ENCODE measurements around the gene KCNV2.

KCNV2 gene

DNA sequence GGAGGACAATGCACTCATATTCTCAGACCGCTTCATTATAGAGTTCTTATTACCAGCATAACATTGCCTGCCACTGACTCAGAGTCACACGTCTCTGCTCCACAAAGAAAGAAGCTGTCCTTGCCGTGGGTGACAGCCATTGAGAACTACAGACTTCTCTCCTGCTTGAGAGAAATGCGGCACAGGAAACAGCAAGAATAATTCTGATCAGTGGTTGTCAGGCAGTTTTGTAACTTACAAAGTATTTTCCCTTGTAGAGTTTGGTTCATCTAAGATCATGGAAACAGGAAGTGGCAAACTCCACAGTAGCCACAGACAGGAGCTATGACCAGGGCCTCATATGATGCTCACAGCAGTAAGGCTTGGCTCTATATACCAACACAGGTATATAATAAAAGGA, 47.0 kb downstream of the KCNV2 start:
- peak; percentile 65 for DNase-seq

GRCh38 chr9:2765250-2765880, 48.1 kb downstream of the KCNV2 start:
- DNase-seq, result peak; percentile 24

GRCh38 chr9:2767800-2768677, 50.7 kb downstream of the KCNV2 start:
- DNase-seq, result no peak

GRCh38 chr9:2771087-2771486, 53.8 kb downstream of the KCNV2 start:
- no peak for DNase-seq

GRCh38 chr9:2771661-2772060, 54.4 kb downstream of the KCNV2 start:
- no peak for DNase-seq

GRCh38 chr9:2777454-2777853, 60.1 kb downstream of the KCNV2 start:
- no peak for DNase-seq

GRCh38 chr9:2778816-2779215, 61.5 kb downstream of the KCNV2 start:
- DNase-seq, result no peak
